H4 (cell line): ENCODE data around the gene POU2AF3. TPM values are rescaled to one million over a fixed set of nuclear protein-coding genes. Genes with fewer than 3 reads are reported as not detected.
"Not testable (repeated sequence)": the region's sequence is repeated elsewhere in the genome, so short reads cannot be mapped to it uniquely, and the experiment has no call there.

Experiments
- DNase-seq: peaks from one replicate; pipeline ENCODE4 v3.0.0-alpha.2; 2015; ENCODE audit warnings: low spot score
- total RNA-seq: library from RNA; depleted of rRNA; stranded (reverse); fragments of >200 nt; shearing (Covaris generic); gene quantifications from 2 replicates; pipeline ENCODE4 v1.2.3, GENCODE V29; 2014

The POU2AF3 gene
- total RNA-seq, 1 experiment from 2014 or later, result not detected

- DNase-seq, result no peak
Measured at GRCh38 chr11:111300569-111300968, 2.2 kb downstream of the POU2AF3 start.

GRCh38 chr11:111301004-111301841 lies 2.9 kb downstream of the POU2AF3 start:
- no peak for DNase-seq

- DNase-seq, result no peak
Measured at GRCh38 chr11:111301842-111302118, 3.4 kb downstream of the POU2AF3 start.

- DNase-seq, result no peak
Measured at GRCh38 chr11:111302298-111302697, 4.0 kb downstream of the POU2AF3 start.

- no peak for DNase-seq
Measured at GRCh38 chr11:111303461-111303860, 5.1 kb downstream of the POU2AF3 start.

GRCh38 chr11:111305162-111305802 lies 6.9 kb downstream of the POU2AF3 start:
- no peak for DNase-seq

- no peak for DNase-seq
Measured at GRCh38 chr11:111305876-111306275, 7.5 kb downstream of the POU2AF3 start.

GRCh38 chr11:111306321-111306720 lies 8.0 kb downstream of the POU2AF3 start:
- DNase-seq, result no peak

- DNase-seq, result no peak
Measured at GRCh38 chr11:111307472-111308108, 9.2 kb downstream of the POU2AF3 start.

- no peak for DNase-seq
Measured at GRCh38 chr11:111308140-111308539, 9.8 kb downstream of the POU2AF3 start.

GRCh38 chr11:111309215-111309915 lies 11.0 kb downstream of the POU2AF3 start:
- DNase-seq, result no peak

- no peak for DNase-seq
Measured at GRCh38 chr11:111310088-111310487, 11.7 kb downstream of the POU2AF3 start.

GRCh38 chr11:111310723-111311122 lies 12.4 kb downstream of the POU2AF3 start:
- DNase-seq, result no peak

- DNase-seq, result no peak
Measured at GRCh38 chr11:111312076-111312475, 13.7 kb downstream of the POU2AF3 start.

GRCh38 chr11:111319296-111319695 lies 20.9 kb downstream of the POU2AF3 start:
- DNase-seq, result no peak

- not testable (repeated sequence) for DNase-seq
Measured at GRCh38 chr11:111320199-111320598, 21.9 kb downstream of the POU2AF3 start.

- no peak for DNase-seq
Measured at GRCh38 chr11:111320728-111321568, 22.6 kb downstream of the POU2AF3 start.

- DNase-seq, result no peak
Measured at GRCh38 chr11:111322534-111322933, 24.2 kb downstream of the POU2AF3 start.

GRCh38 chr11:111324277-111324720 lies 26.0 kb downstream of the POU2AF3 start:
- no peak for DNase-seq

- DNase-seq, result no peak
Measured at GRCh38 chr11:111325259-111325658, 26.9 kb downstream of the POU2AF3 start.

- DNase-seq, result no peak
Measured at GRCh38 chr11:111326824-111327223, 28.5 kb downstream of the POU2AF3 start.
